ENCODE results near the gene MYOCOS. TPM values are rescaled to one million over a fixed set of nuclear protein-coding genes. Genes with fewer than 3 reads are reported as not detected.
A peak's percentile ranks its signal among the peaks of the same experiment; 100 is the strongest.

MYOCOS gene
- polyA plus RNA-seq, 1 experiment, result not detected

DNA sequence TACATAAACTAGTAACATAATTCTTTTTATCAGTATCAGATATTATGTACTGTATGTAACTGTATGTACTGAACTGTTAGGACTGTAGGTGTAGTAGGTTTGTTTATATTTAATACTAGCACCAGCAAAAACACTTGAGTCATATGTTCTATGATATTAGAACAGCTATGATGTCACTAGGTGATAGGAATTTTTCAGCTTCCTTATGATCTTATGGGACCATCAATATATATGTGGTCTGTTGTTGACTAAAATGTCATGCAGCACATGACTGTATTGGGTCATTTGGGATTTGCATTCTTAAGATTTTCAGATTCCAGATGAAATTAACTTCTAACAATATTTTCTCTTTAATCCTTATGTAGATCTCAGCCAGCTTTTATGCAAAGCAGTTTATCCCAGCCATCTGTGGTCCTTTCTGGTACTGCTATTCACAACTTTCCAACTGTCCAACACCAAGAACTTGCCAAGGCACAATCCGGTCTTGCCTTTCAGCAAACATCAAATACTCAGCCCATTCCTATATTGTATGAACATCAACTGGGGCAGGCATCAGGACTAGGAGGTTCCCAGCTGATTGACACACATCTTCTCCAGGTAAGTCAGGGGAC lies 38.3 kb upstream of the MYOCOS start:
- CTCF ChIA-PET, result interaction anchor here (0.6 to 1.1 kb wide), 3 partner anchors 8 to 23 kb away, joined by 3 to 6 read pairs (median 3); no protein-coding TSS in a partner anchor
- Histone ChIP-seq H3K27me3 (ENCODE audit: control insufficient read depth, insufficient read depth, low read length) (no peaks in the 10 kb centered on the region), H3K4me3 (ENCODE audit: low read depth, low read length) (no peak overlapping the region), H3K9me3 (ENCODE audit: control insufficient read depth, insufficient read depth, low read length) (no peaks in the 10 kb centered on the region), H3K27ac (ENCODE audit: low read depth, low read length) (no peak overlapping the region)
- no peak for DNase-seq (ENCODE audit: low read depth, low spot score)
- TF ChIP-seq, protein P1, sequence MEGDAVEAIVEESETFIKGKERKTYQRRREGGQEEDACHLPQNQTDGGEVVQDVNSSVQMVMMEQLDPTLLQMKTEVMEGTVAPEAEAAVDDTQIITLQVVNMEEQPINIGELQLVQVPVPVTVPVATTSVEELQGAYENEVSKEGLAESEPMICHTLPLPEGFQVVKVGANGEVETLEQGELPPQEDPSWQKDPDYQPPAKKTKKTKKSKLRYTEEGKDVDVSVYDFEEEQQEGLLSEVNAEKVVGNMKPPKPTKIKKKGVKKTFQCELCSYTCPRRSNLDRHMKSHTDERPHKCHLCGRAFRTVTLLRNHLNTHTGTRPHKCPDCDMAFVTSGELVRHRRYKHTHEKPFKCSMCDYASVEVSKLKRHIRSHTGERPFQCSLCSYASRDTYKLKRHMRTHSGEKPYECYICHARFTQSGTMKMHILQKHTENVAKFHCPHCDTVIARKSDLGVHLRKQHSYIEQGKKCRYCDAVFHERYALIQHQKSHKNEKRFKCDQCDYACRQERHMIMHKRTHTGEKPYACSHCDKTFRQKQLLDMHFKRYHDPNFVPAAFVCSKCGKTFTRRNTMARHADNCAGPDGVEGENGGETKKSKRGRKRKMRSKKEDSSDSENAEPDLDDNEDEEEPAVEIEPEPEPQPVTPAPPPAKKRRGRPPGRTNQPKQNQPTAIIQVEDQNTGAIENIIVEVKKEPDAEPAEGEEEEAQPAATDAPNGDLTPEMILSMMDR (IDR thresholded peaks at IDR 0.05; ENCODE audit: low read depth, low read length), result no peak
- POLR2A ChIA-PET, result interaction anchor here (0.6 kb wide), 2 partner anchors 13 to 87 kb away, joined by 3 to 5 read pairs; no protein-coding TSS in a partner anchor

DNA sequence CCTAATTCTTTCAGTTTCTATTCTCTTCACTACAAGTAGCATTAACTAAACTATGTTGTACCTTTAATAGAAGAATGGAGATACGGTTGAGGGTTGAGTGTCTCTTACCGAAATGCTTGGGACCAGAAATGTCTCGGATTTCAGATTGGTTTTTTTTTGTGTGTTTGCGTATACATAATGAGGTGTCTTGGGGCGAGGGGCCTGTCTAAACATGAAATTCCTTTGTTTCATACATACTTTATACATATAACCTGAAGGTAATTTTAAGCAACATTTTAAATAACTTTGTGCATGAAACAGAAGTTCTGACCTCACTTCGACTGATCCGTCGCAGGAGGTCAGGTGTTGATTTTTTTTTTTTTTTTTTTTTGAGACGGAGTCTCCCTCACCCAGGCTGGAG lies 36.3 kb upstream of the MYOCOS start:
- CTCF ChIA-PET, result interaction anchor here (0.7 kb wide), 2 partner anchors 81 to 827 kb away, joined by 5 to 11 read pairs; no protein-coding TSS in a partner anchor
- TF ChIP-seq, protein P1 (IDR thresholded peaks at IDR 0.05; ENCODE audit: low read depth, low read length), result no peak

DNA sequence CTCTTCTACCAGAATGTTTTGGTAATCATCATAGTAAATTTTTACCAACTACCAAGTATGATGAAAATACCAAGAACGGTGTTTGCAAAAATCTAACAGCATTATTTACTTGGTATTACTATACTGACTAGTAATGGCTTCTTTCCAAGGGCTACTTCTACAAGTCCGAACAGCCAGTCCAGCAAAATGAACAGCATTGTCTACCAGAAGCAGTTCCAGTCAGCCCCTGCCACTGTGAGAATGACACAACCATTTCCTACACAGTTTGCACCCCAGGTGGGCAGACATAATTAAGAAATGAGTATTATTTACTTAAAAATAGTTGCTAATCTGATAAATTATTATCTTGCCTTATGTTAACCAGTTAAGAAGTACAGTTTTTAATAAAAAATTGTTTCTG lies 33.8 kb upstream of the MYOCOS start:
- Histone ChIP-seq H3K4me3 (ENCODE audit: low read depth, low read length) (no peak overlapping the region), H3K27ac (ENCODE audit: low read depth, low read length) (no peak overlapping the region), H3K27me3 (ENCODE audit: control insufficient read depth, insufficient read depth, low read length) (no peaks in the 10 kb centered on the region), H3K9me3 (ENCODE audit: control insufficient read depth, insufficient read depth, low read length) (no peaks in the 10 kb centered on the region)
- POLR2A ChIA-PET, result no interaction called here
- TF ChIP-seq, protein P1 (IDR thresholded peaks at IDR 0.05; ENCODE audit: low read depth, low read length), result no peak
- CTCF ChIA-PET, result interaction anchor here (0.7 to 1.6 kb wide), 2 partner anchors 10 to 46 kb away, joined by 3 read pairs; no protein-coding TSS in a partner anchor
- DNase-seq (ENCODE audit: low read depth, low spot score), result no peak

More for the DNA sequence above, 36.3 kb upstream of the MYOCOS start:
- no peak for DNase-seq (ENCODE audit: low read depth, low spot score)
- H3K9me3 ChIP-seq (ENCODE audit: control insufficient read depth, insufficient read depth, low read length), result no peaks in the 10 kb centered on the region
- H3K27ac ChIP-seq (ENCODE audit: low read depth, low read length), result no peak overlapping the region
- POLR2A ChIA-PET, result no interaction called here
- H3K27me3 ChIP-seq (ENCODE audit: control insufficient read depth, insufficient read depth, low read length), result no peaks in the 10 kb centered on the region
- no peak overlapping the region for H3K4me3 ChIP-seq (ENCODE audit: low read depth, low read length)

DNA sequence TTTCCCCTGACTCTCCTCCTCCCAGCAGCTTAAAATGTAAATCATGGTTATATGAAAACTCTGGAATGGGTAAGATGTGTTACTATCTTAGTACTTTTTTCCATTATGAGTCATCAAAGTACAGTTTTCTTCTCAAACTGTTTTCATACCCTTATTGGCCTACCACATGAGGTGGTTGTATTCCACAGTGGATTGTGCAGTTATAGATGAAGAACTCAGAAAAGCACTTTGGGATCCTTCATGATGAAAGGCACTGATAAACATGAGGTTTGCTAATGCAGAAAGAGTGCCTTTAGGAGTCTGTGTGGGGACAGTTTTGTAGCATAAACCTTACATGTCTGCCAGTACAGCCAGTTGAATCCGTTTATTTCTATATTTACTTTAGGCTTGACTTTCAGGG lies 32.0 kb upstream of the MYOCOS start:
- Histone ChIP-seq H3K27ac (ENCODE audit: low read depth, low read length) (peak overlapping the region; percentile 71), H3K9me3 (ENCODE audit: control insufficient read depth, insufficient read depth, low read length) (no peaks in the 10 kb centered on the region), H3K4me3 (ENCODE audit: low read depth, low read length) (no peak overlapping the region), H3K27me3 (ENCODE audit: control insufficient read depth, insufficient read depth, low read length) (no peaks in the 10 kb centered on the region)
- ChIA-PET CTCF (no interaction called here), POLR2A (no interaction called here)
- peak; percentile 24 for DNase-seq (ENCODE audit: low read depth, low spot score)
- TF ChIP-seq, protein P1 (IDR thresholded peaks at IDR 0.05; ENCODE audit: low read depth, low read length), result no peak

DNA sequence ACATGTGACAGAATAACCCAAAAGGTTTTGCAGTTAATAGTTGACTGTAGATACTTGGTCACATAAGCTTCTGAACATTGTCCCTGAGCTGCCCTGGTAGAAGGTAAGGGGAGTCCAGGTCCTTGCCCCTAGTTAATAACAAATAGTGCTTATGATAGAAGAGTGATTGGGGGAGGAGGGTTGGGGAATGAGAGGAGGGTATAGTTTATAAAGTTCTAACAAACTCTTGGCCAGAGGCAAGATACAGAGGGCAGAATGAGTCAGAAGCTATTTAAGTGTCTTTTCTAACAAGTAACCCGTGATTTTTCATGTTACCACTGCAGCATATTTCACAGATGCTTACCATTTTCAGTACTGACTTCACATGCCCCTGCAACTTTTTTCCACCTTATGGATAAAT lies 26.7 kb upstream of the MYOCOS start:
- no peaks in the 10 kb centered on the region for H3K27me3 ChIP-seq (ENCODE audit: control insufficient read depth, insufficient read depth, low read length)
- no peak overlapping the region for H3K4me3 ChIP-seq (ENCODE audit: low read depth, low read length)
- no peak for DNase-seq (ENCODE audit: low read depth, low spot score)
- TF ChIP-seq, protein P1 (IDR thresholded peaks at IDR 0.05; ENCODE audit: low read depth, low read length), result no peak
- ChIA-PET CTCF (interaction anchor here (1.0 to 1.3 kb wide), 2 partner anchors 49 to 121 kb away, joined by 3 read pairs; no protein-coding TSS in a partner anchor), POLR2A (no interaction called here)
- no peaks in the 10 kb centered on the region for H3K9me3 ChIP-seq (ENCODE audit: control insufficient read depth, insufficient read depth, low read length)
- no peak overlapping the region for H3K27ac ChIP-seq (ENCODE audit: low read depth, low read length)

Measured in AG04450 (cell line).